SJCRH30 (cell line): ENCODE data around the gene BICD1. TPM values are rescaled to one million over a fixed set of nuclear protein-coding genes. Genes with fewer than 3 reads are reported as not detected.
"Not testable (repeated sequence)": the region's sequence is repeated elsewhere in the genome, so short reads cannot be mapped to it uniquely, and the experiment has no call there.

Source experiments
- DNase-seq, 2 experiments: peaks; one replicate each; pipeline ENCODE4 v3.0.0-alpha.2; 2015 to 2020
- H3K27ac ChIP-seq: fragments of 250-450 bp; sonication (Bioruptor Pico); 2 replicates; pipeline ENCODE4 v1.5.1; 2020; ENCODE audit warnings: mild to moderate bottlenecking, moderate library complexity
- H3K27me3 ChIP-seq: fragments of 250-450 bp; sonication (Bioruptor Pico); 2 replicates; pipeline ENCODE4 v1.5.1; 2020; ENCODE audit warnings: mild to moderate bottlenecking, moderate library complexity
- H3K36me3 ChIP-seq: fragments of 250-450 bp; sonication (Bioruptor Pico); 2 replicates; pipeline ENCODE4 v1.5.1; 2020; ENCODE audit warnings: mild to moderate bottlenecking, moderate library complexity
- H3K4me1 ChIP-seq: fragments of 250-450 bp; sonication (Bioruptor Pico); 2 replicates; pipeline ENCODE4 v1.5.1; 2020; ENCODE audit warnings: mild to moderate bottlenecking, moderate library complexity
- H3K4me3 ChIP-seq: fragments of 250-450 bp; sonication (Bioruptor Pico); 2 replicates; pipeline ENCODE4 v1.5.1; 2020; ENCODE audit warnings: mild to moderate bottlenecking, moderate library complexity
- H3K9me3 ChIP-seq: fragments of 250-450 bp; sonication (Bioruptor Pico); replicated peaks from 2 replicates; pipeline ENCODE4 v1.5.1; 2020; ENCODE audit warnings: mild to moderate bottlenecking, moderate library complexity
- total RNA-seq: library from RNA; depleted of rRNA; stranded (reverse); fragments of >200 nt; shearing (Covaris generic); gene quantifications from 2 replicates; pipeline ENCODE4 v1.2.3, GENCODE V29; 2014

BICD1 gene
- total RNA-seq, 1 experiment from 2014 or later, result 10.8 TPM

DNA sequence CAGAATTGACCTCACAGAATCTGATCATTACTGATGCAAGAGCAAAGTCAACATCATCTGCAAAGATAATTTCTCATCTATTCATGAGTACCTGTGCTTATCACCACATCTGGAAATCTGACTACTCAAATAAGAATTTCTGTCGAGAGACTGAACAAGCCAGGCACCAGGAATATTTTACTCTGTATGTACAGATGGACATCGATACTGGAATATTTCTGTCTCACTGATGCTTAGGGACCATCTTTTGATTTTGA, 105.2 kb downstream of the BICD1 start:
- Histone ChIP-seq H3K27me3 (no peaks in the 10 kb centered on the region), H3K9me3 (no peaks in the 10 kb centered on the region), H3K27ac (peak overlapping the region; percentile 64), H3K4me3 (no peak overlapping the region), H3K36me3 (no peaks in the 10 kb centered on the region), H3K4me1 (peaks cover 14% of the 10 kb centered on the region)
- DNase-seq, result no peak

DNA sequence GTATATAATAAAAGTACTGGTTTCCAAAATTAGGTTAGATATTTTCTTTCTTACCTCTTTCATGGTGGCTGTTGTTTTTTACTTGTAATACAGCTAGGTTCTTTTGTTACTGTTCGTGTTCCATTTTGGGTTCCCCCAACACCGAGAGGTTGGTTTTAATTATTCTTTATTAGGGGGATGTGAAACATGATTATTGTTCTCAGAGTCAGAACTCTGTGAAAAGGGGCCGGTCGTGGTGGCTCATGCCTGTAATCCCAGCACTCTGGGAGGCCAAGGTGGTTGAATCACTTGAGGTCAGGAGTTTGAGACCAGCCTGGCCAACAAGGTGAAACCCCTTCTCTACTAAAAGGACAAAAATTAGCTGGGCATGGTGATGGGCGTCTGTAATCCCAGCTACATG, 108.1 kb downstream of the BICD1 start:
- H3K27me3 ChIP-seq, result no peaks in the 10 kb centered on the region
- H3K4me1 ChIP-seq, result peaks cover 26% of the 10 kb centered on the region
- 0 out of 2 replicates have a peak, but pooled peaks cover 3% of the 10 kb centered on the region for H3K36me3 ChIP-seq
- H3K4me3 ChIP-seq, result no peak overlapping the region
- no peak overlapping the region for H3K27ac ChIP-seq
- DNase-seq, result no peak
- 0 out of 2 replicates have a peak, but pooled peaks cover 3% of the 10 kb centered on the region for H3K9me3 ChIP-seq

DNA sequence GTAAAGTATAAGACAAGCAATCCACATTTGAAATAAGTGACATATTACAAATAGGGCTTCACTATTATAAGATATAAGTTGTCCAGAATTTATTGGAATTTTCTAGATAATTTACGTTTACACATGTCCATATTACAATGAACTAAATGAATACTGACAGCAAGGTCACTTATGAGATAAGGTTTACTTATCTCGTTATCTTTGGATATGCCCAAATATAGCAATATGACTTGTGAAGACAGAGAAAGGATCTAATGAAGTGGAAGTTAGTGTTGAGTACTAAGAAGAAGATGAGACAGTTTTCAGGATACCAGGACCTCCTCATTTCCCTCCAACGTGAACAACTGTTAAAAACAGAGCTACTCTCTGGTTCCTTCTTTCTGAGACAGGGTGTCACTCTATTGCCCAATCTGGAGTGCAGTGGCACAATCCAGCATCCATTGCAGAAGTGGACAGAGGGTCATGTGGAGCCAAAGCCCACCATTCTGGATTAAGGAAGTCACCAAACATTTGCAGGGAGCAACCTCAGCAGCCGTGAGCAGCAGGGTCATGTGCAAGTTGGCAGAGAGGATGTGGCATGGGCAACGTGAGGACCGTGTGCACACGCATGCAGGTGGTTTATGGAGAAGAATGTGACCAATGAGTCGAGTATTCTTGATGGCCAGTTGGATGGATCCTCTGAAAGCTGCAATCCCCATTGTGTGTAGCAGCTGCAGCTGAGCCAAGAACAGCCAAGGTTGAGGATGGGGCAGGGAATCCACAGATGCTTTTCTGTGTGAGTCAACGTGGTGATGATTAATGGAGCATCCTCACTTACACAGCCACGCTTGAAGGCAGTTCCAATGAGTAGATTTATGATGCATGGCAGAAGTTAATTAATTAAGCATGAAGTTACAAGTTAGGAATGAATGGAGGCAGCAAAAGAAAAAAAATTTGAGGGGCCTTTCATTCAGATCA, 111.0 kb downstream of the BICD1 start:
- peak; percentile 37 to 39 for DNase-seq
- Histone ChIP-seq H3K4me1 (peaks cover 17% of the 10 kb centered on the region), H3K4me3 (no peak overlapping the region), H3K27ac (peak overlapping the region; percentile 21), H3K9me3 (0 out of 2 replicates have a peak, but pooled peaks cover 3% of the 10 kb centered on the region), H3K36me3 (0 out of 2 replicates have a peak, but pooled peaks cover 3% of the 10 kb centered on the region), H3K27me3 (no peaks in the 10 kb centered on the region)

DNA sequence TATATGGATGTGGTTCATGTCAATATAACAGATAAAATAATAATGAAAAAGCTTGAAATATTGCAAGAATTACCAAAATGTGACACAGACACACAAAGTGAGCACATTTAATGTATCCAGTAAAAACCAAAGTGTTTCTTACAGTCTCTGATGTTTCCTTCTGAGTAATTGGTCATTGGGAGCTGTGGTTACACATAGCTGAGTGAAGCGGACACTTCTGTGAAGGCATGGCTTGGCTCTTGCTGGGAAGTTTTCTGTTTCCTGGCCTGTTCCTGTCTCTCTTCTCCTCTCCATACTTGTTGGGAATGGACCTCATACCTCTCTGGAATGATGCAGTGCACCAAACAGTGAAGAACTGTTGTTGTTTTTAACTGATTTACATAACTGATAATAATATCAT, 117.3 kb downstream of the BICD1 start:
- peaks cover 2% of the 10 kb centered on the region; the same call in 1 of the 2 replicates for H3K36me3 ChIP-seq
- H3K27ac ChIP-seq, result no peak overlapping the region
- DNase-seq, result no peak
- H3K9me3 ChIP-seq, result 0 out of 2 replicates have a peak, but pooled peaks cover 3% of the 10 kb centered on the region
- H3K4me3 ChIP-seq, result no peak overlapping the region
- H3K4me1 ChIP-seq, result no peaks in the 10 kb centered on the region; the same call in 1 of the 2 replicates
- H3K27me3 ChIP-seq, result no peaks in the 10 kb centered on the region

DNA sequence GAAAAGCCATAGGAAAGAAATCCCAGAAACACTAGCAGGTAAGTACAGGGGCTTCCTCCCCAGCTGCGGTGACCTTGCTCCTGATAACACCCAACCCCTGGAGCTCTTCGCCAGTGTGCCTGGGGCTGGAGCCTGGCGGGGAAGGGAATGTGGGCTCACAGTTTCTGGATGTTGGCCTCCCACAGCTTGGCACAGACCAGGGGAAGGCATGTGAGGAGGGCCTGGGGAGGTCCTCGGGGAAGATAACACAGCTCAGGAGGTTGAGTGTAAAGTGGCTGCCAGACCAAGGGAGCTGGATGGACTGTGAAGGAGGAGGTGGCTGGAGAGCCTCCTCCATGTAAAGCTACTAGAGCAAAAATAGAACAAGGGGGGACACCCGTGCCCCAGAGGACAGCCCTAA, 120.1 kb downstream of the BICD1 start:
- Histone ChIP-seq H3K27ac (no peak overlapping the region), H3K9me3 (no peaks in the 10 kb centered on the region), H3K4me3 (no peak overlapping the region), H3K27me3 (no peaks in the 10 kb centered on the region), H3K36me3 (peaks cover 2% of the 10 kb centered on the region; the same call in 1 of the 2 replicates), H3K4me1 (no peaks in the 10 kb centered on the region)
- no peak for DNase-seq

DNA sequence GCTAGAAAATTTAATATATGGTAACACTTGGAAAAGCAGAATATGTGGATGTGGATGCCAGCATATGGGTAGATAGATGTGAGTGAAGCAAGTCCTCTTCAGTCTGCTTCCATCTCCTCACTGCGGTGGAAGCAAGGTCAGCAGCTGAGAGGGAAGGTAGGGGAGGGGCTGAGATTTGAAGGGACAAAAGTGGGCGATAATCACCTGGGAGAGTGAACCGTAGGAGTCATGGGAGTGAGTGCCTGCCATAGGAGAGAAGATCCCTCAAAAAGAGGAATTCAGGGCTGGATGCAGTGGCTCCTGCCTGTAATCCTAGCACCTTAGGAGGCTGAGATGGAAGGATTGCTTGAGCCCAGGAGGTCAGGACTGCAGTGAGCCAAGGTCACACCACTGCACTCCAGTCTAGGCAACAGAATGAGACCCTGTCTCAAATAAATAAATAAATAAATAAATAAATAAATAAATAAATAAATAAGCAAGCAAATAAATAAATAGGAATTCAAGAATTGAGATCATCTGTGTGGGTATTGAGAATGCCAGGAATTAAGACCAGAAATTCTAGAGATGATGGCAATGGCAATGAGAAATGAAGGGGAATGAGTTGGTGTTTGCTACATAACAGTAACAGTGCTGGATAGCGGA, 123.4 kb downstream of the BICD1 start:
- H3K27ac ChIP-seq, result no peak overlapping the region
- DNase-seq, result no peak
- no peaks in the 10 kb centered on the region for H3K27me3 ChIP-seq
- H3K4me1 ChIP-seq, result no peaks in the 10 kb centered on the region
- no peaks in the 10 kb centered on the region for H3K36me3 ChIP-seq
- H3K4me3 ChIP-seq, result no peak overlapping the region
- no peaks in the 10 kb centered on the region for H3K9me3 ChIP-seq

DNA sequence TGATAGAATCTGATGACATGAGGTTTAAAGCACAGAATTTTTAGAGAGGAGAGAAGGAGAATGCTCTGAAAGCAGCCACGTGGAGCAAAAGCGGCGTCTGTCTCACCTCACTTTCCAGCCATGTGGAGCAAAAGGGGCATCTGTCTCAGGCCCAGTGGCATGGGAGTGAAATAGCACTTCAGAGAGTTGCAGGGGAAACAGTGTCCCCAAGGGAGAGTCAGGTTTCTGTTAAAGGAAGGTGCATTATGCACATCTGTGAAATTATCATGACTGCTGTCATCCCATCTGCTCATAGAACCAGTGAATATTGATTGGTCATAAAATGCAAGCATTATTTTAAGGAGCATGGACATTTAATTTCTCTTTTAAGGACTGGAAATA, 124.0 kb downstream of the BICD1 start:
- H3K4me3 ChIP-seq, result no peak overlapping the region
- no peak overlapping the region for H3K27ac ChIP-seq
- no peaks in the 10 kb centered on the region for H3K9me3 ChIP-seq
- no peaks in the 10 kb centered on the region for H3K27me3 ChIP-seq
- no peaks in the 10 kb centered on the region for H3K4me1 ChIP-seq
- H3K36me3 ChIP-seq, result no peaks in the 10 kb centered on the region
- DNase-seq, result peak in 1 of 2 experiments; percentile 45

DNA sequence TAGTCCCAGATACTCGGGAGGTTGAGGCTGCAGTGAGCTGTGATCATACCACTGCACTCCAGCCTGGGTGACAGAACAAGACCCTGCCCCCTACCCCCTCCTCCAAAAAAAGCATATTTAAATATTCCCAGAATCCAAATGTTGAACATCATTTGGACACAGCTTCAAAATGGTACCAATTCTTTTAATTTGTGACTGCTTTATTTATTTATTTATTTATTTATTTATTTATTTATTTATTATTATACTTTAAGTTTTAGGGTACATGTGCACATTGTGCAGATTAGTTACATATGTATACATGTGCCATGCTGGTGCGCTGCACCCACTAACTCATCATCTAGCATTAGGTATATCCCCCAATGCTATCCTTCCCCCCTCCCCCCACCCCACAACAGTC, 124.7 kb downstream of the BICD1 start:
- not testable (repeated sequence) for H3K27me3 ChIP-seq, DNase-seq

DNA sequence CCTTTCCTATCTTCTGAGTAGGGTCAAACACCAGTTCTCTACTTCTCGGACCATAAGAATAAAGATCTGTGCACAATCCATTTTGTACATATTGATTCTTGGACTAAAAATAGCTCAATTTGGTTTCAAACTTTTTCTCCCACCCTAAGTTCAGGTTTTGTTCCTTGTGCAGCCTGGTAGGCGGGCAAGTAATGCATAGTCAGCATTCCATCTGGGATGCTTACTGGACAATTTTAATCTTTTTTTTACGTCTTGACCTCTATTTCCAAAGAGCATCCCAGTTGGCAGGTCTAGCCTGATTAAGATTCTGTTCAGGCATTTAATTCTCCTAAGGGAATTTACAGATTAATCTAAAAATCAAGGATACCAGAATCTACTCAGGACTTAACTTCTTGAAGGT, 126.9 kb downstream of the BICD1 start:
- Histone ChIP-seq H3K9me3 (no peaks in the 10 kb centered on the region), H3K4me1 (no peaks in the 10 kb centered on the region), H3K27ac (no peak overlapping the region), H3K4me3 (no peak overlapping the region), H3K27me3 (no peaks in the 10 kb centered on the region), H3K36me3 (no peaks in the 10 kb centered on the region)
- DNase-seq, result no peak

More for the DNA sequence above, 124.7 kb downstream of the BICD1 start:
- not testable (repeated sequence) for H3K4me3 ChIP-seq, H3K4me1 ChIP-seq, H3K9me3 ChIP-seq, H3K27ac ChIP-seq, H3K36me3 ChIP-seq

DNA sequence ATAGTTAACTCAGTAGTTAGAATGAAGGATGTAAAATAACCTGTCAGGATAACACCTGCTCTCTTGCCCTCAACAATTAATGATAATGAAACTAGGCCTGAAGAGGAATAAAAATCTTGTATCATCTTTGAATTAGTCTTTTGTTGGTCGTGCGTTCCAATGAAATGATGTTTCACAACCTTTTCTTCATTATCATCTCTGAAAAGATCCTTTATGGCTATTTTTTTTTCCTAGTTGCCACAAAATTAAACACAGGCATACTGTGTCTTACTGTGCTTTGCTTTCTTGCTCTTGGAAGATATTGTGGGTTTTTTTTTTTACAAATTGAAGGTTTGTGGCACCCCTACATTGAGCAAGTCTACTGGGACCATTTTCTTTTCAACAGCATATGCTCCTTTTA, 128.6 kb downstream of the BICD1 start:
- Histone ChIP-seq H3K9me3 (no peaks in the 10 kb centered on the region), H3K4me1 (no peaks in the 10 kb centered on the region), H3K36me3 (no peaks in the 10 kb centered on the region), H3K4me3 (no peak overlapping the region), H3K27me3 (no peaks in the 10 kb centered on the region), H3K27ac (no peak overlapping the region)
- no peak for DNase-seq

DNA sequence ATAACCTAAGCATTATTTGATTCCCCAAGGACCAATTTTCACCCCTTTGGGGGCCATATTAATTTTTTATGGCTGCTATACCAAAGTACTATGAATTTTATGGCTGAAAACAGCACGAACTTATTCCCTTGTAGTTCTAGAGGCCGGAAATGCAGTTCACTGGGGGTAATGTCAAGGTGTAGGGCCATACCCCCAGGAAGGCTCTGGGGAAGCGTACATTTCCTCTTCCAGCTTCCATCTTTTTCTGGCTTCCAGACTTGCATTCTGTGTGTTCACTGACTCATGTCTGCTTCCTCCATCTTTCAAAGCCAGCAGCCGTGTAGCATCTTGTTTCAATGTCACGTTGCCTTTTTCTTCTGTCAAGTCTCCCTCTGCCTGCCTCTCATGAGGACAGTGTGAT, 133.5 kb downstream of the BICD1 start:
- Histone ChIP-seq H3K4me3 (no peak overlapping the region), H3K9me3 (no peaks in the 10 kb centered on the region), H3K36me3 (no peaks in the 10 kb centered on the region), H3K27me3 (no peaks in the 10 kb centered on the region), H3K27ac (no peak overlapping the region), H3K4me1 (no peaks in the 10 kb centered on the region)
- DNase-seq, result no peak

DNA sequence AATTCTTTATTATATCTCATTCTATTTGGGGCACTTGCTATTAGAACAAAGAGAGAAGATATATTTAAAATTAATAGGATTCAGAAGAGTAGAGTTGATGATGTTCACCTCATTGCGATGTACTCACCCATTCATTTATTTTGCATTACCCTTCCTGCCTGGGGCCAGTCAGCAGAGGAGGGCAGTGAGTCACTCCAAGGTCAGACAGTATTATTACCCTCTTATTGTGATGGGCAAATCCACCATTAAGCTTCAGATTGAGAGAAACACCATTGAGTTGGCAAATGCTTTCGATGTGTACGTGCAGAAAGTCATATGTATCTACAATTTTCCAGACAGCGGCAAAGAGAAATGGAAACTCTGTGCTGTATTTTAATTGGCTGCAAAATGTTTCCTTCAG, 134.2 kb downstream of the BICD1 start:
- Histone ChIP-seq H3K27ac (no peak overlapping the region), H3K9me3 (no peaks in the 10 kb centered on the region), H3K4me1 (no peaks in the 10 kb centered on the region), H3K36me3 (no peaks in the 10 kb centered on the region), H3K4me3 (no peak overlapping the region), H3K27me3 (no peaks in the 10 kb centered on the region)
- DNase-seq, result no peak

DNA sequence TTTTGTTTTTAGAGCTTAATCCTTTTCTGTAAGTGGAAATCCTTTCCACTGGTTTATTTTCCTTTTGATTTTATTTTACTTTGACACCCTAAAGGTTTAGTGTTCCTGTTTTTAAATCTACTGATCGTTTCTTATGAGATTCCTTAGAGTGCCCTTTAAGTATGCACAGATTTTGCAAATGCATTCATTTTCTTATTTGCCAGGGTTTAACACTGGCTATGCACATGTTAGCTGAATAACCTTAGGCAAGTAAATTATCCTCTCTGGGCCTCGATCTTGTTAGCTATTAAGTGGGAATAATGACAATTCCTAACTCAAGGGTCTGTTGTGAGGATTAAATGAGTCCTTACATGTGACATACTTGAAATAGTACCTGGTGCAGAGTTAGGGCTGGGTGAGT, 136.0 kb downstream of the BICD1 start:
- Histone ChIP-seq H3K27me3 (no peaks in the 10 kb centered on the region), H3K27ac (no peak overlapping the region), H3K9me3 (no peaks in the 10 kb centered on the region), H3K4me3 (no peak overlapping the region), H3K36me3 (no peaks in the 10 kb centered on the region), H3K4me1 (no peaks in the 10 kb centered on the region)
- DNase-seq, result no peak

DNA sequence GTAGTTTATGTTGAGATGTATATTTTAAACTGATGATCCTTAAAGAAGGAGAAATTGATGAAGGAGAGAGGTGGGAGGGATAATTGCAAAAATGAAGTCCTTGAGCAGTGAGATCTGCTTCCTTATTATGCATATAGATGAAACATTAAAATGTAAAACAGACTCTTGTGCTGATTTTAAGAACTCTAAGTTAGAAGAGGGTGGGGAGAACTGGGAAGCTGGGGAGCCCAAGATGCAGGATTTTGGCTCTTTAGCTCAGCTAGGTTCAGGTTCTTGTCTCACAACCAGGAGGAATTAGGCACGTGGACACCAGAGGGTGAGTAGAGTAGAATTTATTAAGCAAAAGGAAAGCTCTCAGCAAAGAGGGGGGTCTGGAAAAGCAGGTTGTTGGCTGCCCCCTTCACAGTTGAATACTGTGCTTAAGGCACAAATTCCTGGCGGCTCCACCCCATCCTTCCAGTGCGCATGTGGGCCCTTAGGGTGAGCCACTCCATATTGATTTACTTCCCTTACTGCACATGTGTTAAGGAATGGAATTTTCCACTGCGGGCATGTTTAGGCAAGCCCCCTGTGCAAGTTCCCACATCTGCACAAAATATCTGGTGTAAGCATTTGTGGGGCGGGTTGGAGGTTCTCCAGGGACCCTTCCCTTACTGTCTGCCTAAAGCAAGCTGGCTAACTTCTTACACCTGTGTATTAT, 141.9 kb downstream of the BICD1 start:
- no peak overlapping the region for H3K4me3 ChIP-seq
- H3K9me3 ChIP-seq, result no peaks in the 10 kb centered on the region
- no peak overlapping the region for H3K27ac ChIP-seq
- no peaks in the 10 kb centered on the region for H3K4me1 ChIP-seq
- DNase-seq, result no peak
- H3K36me3 ChIP-seq, result no peaks in the 10 kb centered on the region
- no peaks in the 10 kb centered on the region for H3K27me3 ChIP-seq

DNA sequence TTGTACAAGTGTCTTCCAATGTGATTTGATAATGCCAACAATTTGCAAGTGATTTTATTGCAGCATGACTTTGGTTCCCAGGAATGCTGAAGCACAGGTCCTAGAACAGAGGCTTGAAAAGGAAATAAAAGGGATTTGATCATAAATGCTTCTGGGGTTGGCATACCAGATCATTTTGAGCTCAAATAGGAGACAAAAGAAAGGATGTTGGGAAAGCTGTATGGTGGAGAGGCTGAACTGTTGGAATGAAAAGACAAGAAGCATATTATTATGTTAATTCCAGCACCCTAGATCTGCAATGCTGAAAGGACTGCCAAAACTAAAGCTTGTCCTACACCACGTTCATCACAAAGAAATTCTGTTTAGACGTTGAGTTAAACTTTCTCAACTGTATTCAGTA, 143.1 kb downstream of the BICD1 start:
- Histone ChIP-seq H3K36me3 (no peaks in the 10 kb centered on the region), H3K9me3 (no peaks in the 10 kb centered on the region), H3K27me3 (no peaks in the 10 kb centered on the region), H3K4me1 (no peaks in the 10 kb centered on the region), H3K4me3 (no peak overlapping the region), H3K27ac (no peak overlapping the region)
- DNase-seq, result no peak
